Urinary bladder (tissue), 4 donors: ENCODE results near the gene ZC2HC1C. TPM values are rescaled to one million over a fixed set of nuclear protein-coding genes. Genes with fewer than 3 reads are reported as not detected.
"Not testable (repeated sequence)": the region's sequence is repeated elsewhere in the genome, so short reads cannot be mapped to it uniquely, and the experiment has no call there.

Source experiments
- DNase-seq: peaks from one replicate; pipeline ENCODE4 v3.0.0-alpha.2; 2015; ENCODE audit errors: extremely low spot score
- H3K27ac ChIP-seq: one replicate; pipeline ENCODE4 v1.5.1; 2013; ENCODE audit warnings: low read depth, mild to moderate bottlenecking, moderate library complexity
- H3K36me3 ChIP-seq: one replicate; pipeline ENCODE4 v1.6.1; 2013; ENCODE audit warnings: mild to moderate bottlenecking, moderate library complexity; ENCODE audit not compliant: insufficient read depth
- H3K4me1 ChIP-seq: one replicate; pipeline ENCODE4 v1.6.1; 2013; ENCODE audit warnings: mild to moderate bottlenecking, moderate library complexity; ENCODE audit not compliant: insufficient read depth
- H3K4me3 ChIP-seq: one replicate; pipeline ENCODE4 v1.5.1; 2013; ENCODE audit warnings: low read depth, low read length
- WGBS: extraction: QIAGEN DNeasy Blood & Tissue Kit; methylation state at CpG from one replicate; pipeline ENCODE4 v1.1.7; 2013; 5-methylcytosine and 5-hydroxymethylcytosine counted together
- polyA plus RNA-seq: library from polyadenylated mRNA; stranded (reverse); fragments of 200-250 nt; gene quantifications from one replicate; pipeline ENCODE4 v1.2.3, GENCODE V29; 2013
- total RNA-seq: library from RNA; depleted of rRNA; stranded (reverse); fragments of >200 nt; gene quantifications from one replicate; pipeline ENCODE4 v1.2.3, GENCODE V29; 2014
- donor health status: healthy with polysubstance abuse.
- donor health status: healthy.

ZC2HC1C gene
- total and polyA plus RNA-seq, 2 donors, result 1.5 to 2.3 TPM

DNA sequence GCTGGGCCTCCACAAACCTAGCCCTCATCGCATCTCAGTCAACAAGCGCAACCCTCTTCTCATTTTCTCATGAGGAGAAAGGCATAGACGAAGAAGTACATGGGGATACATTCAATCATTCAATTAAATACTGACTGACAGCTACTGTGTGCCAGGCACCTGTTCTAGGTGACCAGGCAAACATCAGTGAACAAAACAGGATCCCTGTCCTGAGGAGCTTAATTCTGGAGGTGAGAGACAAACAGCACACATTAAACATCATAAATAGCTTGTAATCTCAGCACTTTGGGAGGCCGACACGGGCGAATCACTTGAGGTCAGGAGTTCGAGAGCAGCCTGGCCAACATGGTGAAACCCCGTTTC is 5.3 kb upstream of the ZC2HC1C start:
- Histone ChIP-seq H3K4me3 (peak overlapping the region; percentile 62), H3K4me1 (no peaks in the 10 kb centered on the region), H3K27ac (no peak overlapping the region), H3K36me3 (no peaks in the 10 kb centered on the region)
- DNase-seq, result no peak
- WGBS, result 59% methylated on average over 8 of the region's 8 CpGs

DNA sequence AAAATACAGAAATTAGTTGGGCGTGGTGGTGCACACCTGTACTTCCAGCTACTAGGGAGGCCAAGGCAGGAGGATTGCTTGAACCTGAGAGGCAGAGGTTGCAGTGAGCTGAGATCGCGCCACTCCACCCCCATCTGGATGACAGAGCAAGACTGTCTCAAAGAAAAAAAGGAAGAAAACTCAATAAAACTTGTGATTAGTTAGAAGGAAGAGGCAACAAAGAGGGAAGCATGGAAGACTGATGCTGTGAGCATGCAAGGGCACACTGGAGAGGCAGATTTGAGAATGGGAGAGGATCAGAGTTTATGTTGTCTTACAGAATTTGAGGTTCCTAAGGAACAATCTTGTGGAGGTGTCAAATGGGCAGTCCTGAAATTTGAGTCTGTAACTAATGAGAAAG is 2.8 kb upstream of the ZC2HC1C start:
- 98% methylated on average over 3 of the region's 3 CpGs for WGBS
- Histone ChIP-seq H3K4me3 (no peak overlapping the region), H3K27ac (no peak overlapping the region), H3K4me1 (no peaks in the 10 kb centered on the region), H3K36me3 (no peaks in the 10 kb centered on the region)
- DNase-seq, result no peak

GRCh38 chr14:75067212-75067611 is 2.2 kb upstream of the ZC2HC1C start:
- WGBS, result 98% methylated on average over 1 of the region's 1 CpG
- no peak for DNase-seq
- no peak overlapping the region for H3K4me3 ChIP-seq
- no peak overlapping the region for H3K27ac ChIP-seq
- H3K4me1 ChIP-seq, result no peaks in the 10 kb centered on the region
- H3K36me3 ChIP-seq, result no peaks in the 10 kb centered on the region

- not testable (repeated sequence) for DNase-seq, H3K4me1 ChIP-seq, H3K27ac ChIP-seq, H3K36me3 ChIP-seq, H3K4me3 ChIP-seq
- 83% methylated on average over 4 of the region's 4 CpGs for WGBS
These were observed 1.7 kb upstream of the ZC2HC1C start for GRCh38 chr14:75067765-75068164.

- no peaks in the 10 kb centered on the region for H3K4me1 ChIP-seq
- 10% methylated on average over 15 of the region's 15 CpGs for WGBS
- DNase-seq, result no peak
These were observed 934 bp upstream of the ZC2HC1C start for GRCh38 chr14:75068294-75069120.

DNA sequence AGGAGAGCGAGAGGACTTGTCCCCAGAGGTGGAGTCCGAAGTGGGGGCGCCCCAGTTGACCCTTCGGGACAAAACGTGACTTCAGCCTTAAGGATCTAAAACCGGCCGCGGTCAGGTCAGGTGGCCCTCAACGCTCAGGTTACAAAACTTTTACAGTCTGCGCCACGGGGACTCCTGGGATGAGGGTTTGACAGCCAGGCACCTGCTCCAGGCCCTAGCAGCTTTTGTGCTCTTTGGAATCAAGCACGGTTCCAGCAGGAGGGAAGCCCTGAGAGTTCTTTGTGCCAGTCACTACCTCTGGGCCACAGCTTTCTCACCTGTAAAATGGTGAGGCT is 337 bp downstream of the ZC2HC1C start:
- Histone ChIP-seq H3K27ac (peak overlapping the region; percentile 57), H3K4me1 (no peaks in the 10 kb centered on the region), H3K36me3 (no peaks in the 10 kb centered on the region), H3K4me3 (peak overlapping the region; percentile 35)
- no peak for DNase-seq
- 19% methylated on average over 12 of the region's 12 CpGs for WGBS

More at GRCh38 chr14:75068294-75069120, 934 bp upstream of the ZC2HC1C start:
- Histone ChIP-seq H3K36me3 (no peaks in the 10 kb centered on the region), H3K4me3 (peak overlapping the region; percentile 35), H3K27ac (peak overlapping the region; percentile 57)

GRCh38 chr14:75070383-75070782 is 942 bp downstream of the ZC2HC1C start:
- 43% methylated on average over 9 of the region's 9 CpGs for WGBS
- no peak for DNase-seq
- Histone ChIP-seq H3K4me3 (no peak overlapping the region), H3K36me3 (no peaks in the 10 kb centered on the region), H3K27ac (no peak overlapping the region), H3K4me1 (no peaks in the 10 kb centered on the region)

DNA sequence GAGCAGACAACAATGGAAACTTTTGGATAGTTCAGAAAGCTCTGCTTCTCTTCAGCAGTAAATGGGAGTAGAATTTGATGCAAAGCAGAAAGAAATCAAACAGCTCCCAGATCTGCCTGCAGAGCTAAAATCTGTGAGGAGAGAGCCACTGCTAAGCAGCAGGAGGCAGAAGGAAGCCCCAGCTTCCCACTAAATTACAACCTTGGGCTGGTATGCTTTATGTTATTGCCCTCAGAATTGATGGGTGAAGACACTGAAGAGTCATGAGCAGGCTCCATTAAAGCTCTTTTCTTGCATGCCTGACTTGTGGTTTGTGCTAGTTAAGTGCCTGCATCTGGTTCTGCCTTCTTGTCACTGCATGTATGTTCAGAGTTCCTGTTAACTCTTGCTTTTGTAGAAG is 8.4 kb downstream of the ZC2HC1C start:
- no peak for DNase-seq
- Histone ChIP-seq H3K27ac (no peak overlapping the region), H3K4me3 (no peak overlapping the region), H3K36me3 (no peaks in the 10 kb centered on the region), H3K4me1 (no peaks in the 10 kb centered on the region)

DNA sequence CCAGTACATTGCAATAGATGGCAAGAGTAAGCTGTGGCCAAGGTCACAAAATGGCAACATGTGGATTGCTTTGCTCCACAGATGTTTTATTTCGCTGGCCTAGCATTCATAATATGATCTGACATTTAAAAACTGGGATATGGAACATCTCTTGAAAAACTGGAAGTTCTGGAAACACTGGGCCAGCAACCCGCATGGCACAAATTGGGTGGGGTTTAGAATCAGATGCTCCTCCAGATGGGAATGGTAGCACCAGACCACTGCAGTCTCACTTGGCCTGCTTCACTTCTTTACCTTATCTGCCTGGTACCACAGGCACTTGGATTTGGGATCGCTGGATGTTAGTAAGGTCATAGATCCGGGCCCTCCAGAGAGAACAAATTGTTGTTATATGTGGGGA is 10.1 kb downstream of the ZC2HC1C start:
- WGBS, result 46% methylated on average over 4 of the region's 4 CpGs
- DNase-seq, result no peak
- no peak overlapping the region for H3K4me3 ChIP-seq

GRCh38 chr14:75081660-75082229 is 12.3 kb downstream of the ZC2HC1C start:
- no peak overlapping the region for H3K4me3 ChIP-seq
- DNase-seq, result no peak
- H3K36me3 ChIP-seq, result peaks cover 2% of the 10 kb centered on the region
- no peak overlapping the region for H3K27ac ChIP-seq
- 28% methylated on average over 2 of the region's 2 CpGs for whole genome bisulfite sequencing
- no peaks in the 10 kb centered on the region for H3K4me1 ChIP-seq

More for the DNA sequence above, 10.1 kb downstream of the ZC2HC1C start:
- Histone ChIP-seq H3K4me1 (no peaks in the 10 kb centered on the region), H3K27ac (no peak overlapping the region), H3K36me3 (no peaks in the 10 kb centered on the region)

DNA sequence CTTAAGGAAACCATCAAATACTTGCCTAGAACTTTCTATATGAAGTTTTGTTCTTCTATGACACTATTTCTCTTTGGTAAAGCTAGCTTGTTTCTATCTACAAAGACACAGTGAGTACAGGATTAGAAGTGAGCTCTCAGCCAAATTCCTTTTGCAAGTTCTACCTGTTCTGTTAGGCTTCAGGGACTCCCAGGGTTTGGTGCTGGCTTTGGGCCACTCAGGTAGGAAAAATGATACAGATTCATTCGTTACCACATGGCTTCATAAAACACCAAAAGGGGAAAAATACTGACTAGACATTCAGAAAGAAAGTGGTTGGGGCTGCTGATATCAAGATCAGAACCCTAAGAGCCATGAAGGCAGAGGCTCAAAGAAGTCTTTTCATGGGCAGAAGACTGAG is 13.8 kb downstream of the ZC2HC1C start:
- H3K4me3 ChIP-seq, result no peak overlapping the region
- no peak overlapping the region for H3K27ac ChIP-seq
- H3K36me3 ChIP-seq, result peaks cover 2% of the 10 kb centered on the region
- DNase-seq, result no peak
- H3K4me1 ChIP-seq, result no peaks in the 10 kb centered on the region
- 95% methylated on average over 1 of the region's 1 CpG for WGBS

GRCh38 chr14:75084513-75084912 is 15.1 kb downstream of the ZC2HC1C start:
- Histone ChIP-seq H3K4me1 (no peaks in the 10 kb centered on the region), H3K4me3 (no peak overlapping the region), H3K36me3 (peaks cover 2% of the 10 kb centered on the region), H3K27ac (no peak overlapping the region)
- no peak for DNase-seq
- WGBS, result 64% methylated on average over 5 of the region's 5 CpGs

- H3K36me3 ChIP-seq, result peaks cover 3% of the 10 kb centered on the region
- H3K4me3 ChIP-seq, result no peak overlapping the region
- no peak overlapping the region for H3K27ac ChIP-seq
- WGBS, result 88% methylated on average over 2 of the region's 2 CpGs
- no peaks in the 10 kb centered on the region for H3K4me1 ChIP-seq
- no peak for DNase-seq
These were observed 18.7 kb downstream of the ZC2HC1C start for GRCh38 chr14:75088153-75088552.

- 71% methylated on average over 7 of the region's 7 CpGs for WGBS
- Histone ChIP-seq H3K4me3 (no peak overlapping the region), H3K36me3 (peaks cover 3% of the 10 kb centered on the region), H3K4me1 (no peaks in the 10 kb centered on the region), H3K27ac (no peak overlapping the region)
- peak; percentile 25 for DNase-seq
These were observed 19.3 kb downstream of the ZC2HC1C start for GRCh38 chr14:75088566-75089373.
